ENCODE results near the gene ZSCAN30. TPM values are rescaled to one million over a fixed set of nuclear protein-coding genes. Genes with fewer than 3 reads are reported as not detected.

Gene ZSCAN30
- total RNA-seq, 4 donors from 2014 or later, result 5.5 to 18.1 (median 8.0) TPM

DNA sequence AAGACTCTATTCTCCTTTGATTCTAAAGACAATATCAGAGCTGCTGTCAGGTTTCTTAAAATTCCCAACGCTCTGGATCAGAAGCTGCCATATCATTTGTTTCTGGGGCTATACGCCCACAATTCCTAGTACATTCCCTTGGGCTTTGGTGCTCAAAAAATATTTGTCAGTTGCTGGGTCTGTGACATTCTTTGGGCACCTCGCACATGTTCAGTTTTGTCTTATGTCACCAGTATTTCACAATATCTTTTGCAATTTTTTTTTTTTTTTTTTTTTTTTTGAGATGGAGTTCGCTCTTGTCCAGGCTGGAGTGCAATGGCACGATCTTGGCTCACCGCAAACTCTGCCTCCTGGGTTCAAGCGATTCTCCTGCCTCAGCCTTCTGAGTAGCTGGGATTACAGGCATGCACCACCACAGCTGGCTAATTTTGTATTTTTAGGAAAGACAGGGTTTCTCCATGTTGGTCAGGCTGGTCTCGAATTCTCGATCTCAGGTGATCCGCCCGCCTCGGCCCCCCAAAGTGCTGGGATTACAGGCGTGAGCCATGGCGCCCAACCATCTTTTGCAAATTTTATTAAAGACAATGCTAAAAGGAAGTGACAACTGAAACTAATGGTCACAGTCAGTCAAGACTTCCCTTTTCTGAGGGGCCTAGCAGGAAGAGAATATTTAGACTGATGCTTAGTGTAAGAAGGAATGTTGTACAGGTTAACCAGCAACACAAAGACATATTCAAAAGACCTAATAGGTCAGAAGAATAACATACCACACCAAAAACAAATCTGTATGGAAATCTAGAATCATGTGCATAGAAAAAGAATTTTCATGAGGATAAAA, 42.4 kb downstream of the ZSCAN30 start:
- 93% methylated on average over 14 of the region's 14 CpGs for WGBS, 2 donors
- intact Hi-C loops (cut with DNase I; ENCODE audit: low total_unique reads), result loop anchor here (10.0 kb wide), 1 partner anchor 97 kb away; the partner anchor contains the start of gene ZNF24
- TF ChIP-seq, protein P1, sequence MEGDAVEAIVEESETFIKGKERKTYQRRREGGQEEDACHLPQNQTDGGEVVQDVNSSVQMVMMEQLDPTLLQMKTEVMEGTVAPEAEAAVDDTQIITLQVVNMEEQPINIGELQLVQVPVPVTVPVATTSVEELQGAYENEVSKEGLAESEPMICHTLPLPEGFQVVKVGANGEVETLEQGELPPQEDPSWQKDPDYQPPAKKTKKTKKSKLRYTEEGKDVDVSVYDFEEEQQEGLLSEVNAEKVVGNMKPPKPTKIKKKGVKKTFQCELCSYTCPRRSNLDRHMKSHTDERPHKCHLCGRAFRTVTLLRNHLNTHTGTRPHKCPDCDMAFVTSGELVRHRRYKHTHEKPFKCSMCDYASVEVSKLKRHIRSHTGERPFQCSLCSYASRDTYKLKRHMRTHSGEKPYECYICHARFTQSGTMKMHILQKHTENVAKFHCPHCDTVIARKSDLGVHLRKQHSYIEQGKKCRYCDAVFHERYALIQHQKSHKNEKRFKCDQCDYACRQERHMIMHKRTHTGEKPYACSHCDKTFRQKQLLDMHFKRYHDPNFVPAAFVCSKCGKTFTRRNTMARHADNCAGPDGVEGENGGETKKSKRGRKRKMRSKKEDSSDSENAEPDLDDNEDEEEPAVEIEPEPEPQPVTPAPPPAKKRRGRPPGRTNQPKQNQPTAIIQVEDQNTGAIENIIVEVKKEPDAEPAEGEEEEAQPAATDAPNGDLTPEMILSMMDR (IDR thresholded peaks at IDR 0.05), result no peak
- no peak for TF ChIP-seq POLR2A (IDR thresholded peaks at IDR 0.05)
- H3K4me3 ChIP-seq (ENCODE audit: low read depth, poor library complexity, severe bottlenecking), result no peak overlapping the region
- no peak for DNase-seq (ENCODE audit: low spot score in 2 of 2)

DNA sequence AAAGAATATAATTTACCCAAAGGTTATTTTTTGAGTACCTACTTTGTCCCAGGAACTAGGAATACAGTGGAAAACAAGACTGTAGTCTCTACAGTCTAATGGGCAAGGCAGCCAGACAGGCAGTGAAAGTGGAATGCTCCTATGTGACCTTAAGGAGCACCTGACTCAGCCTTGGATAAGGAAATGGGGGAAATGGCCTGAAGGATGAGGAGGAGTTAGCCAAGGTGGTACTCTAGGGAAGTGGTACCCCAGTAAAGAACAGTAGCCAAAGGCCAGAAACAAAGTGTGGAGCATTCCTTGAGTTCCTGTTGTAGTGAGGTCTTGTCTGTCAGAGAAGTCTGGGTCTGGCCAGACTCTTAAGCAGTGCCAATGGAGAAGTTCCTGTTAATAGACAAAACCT, 43.2 kb downstream of the ZSCAN30 start:
- no peak overlapping the region for H3K4me3 ChIP-seq (ENCODE audit: low read depth, poor library complexity, severe bottlenecking)
- no peak for DNase-seq (ENCODE audit: low spot score in 2 of 2)
- intact Hi-C loops (cut with DNase I; ENCODE audit: low total_unique reads), result loop anchor here (10.0 kb wide), 1 partner anchor 98 kb away; the partner anchor contains the start of gene ZNF24
- TF ChIP-seq POLR2A (IDR thresholded peaks at IDR 0.05), result no peak
- TF ChIP-seq, protein P1 (IDR thresholded peaks at IDR 0.05), result no peak

DNA sequence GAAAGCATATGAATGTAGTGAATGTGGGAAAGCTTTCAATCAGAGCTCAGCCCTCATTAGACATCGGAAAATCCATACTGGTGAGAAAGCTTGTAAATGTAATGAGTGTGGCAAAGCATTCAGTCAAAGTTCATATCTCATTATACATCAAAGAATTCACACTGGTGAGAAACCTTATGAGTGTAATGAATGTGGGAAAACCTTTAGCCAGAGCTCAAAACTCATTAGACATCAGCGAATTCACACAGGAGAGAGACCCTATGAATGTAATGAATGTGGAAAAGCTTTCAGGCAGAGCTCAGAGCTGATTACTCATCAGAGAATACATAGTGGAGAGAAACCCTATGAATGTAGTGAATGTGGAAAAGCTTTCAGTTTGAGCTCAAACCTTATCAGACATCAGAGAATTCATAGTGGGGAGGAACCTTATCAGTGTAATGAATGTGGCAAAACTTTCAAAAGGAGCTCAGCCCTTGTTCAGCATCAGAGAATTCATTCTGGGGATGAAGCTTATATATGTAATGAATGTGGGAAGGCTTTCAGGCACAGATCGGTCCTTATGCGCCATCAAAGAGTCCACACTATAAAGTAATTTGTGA, 44.2 kb downstream of the ZSCAN30 start:
- H3K4me3 ChIP-seq (ENCODE audit: low read depth, poor library complexity, severe bottlenecking), result no peak overlapping the region
- TF ChIP-seq, protein P1 (IDR thresholded peaks at IDR 0.05), result no peak
- TF ChIP-seq POLR2A (IDR thresholded peaks at IDR 0.05), result no peak
- intact Hi-C loops (cut with DNase I; ENCODE audit: low total_unique reads), result loop anchor here (10.0 kb wide), 1 partner anchor 99 kb away; the partner anchor contains the start of gene ZNF24
- 93 to 94% methylated on average over 4 of the region's 4 CpGs for WGBS, 2 donors
- no peak for DNase-seq (ENCODE audit: low spot score in 2 of 2)

GRCh38 chr18:35244671-35245070, 45.4 kb downstream of the ZSCAN30 start:
- no peak for DNase-seq (ENCODE audit: low spot score in 2 of 2)
- intact Hi-C loops (cut with DNase I; ENCODE audit: low total_unique reads), result loop anchor here (10.0 kb wide), 1 partner anchor 100 kb away; the partner anchor contains the start of gene ZNF24
- TF ChIP-seq POLR2A (IDR thresholded peaks at IDR 0.05), result no peak
- TF ChIP-seq, protein P1 (IDR thresholded peaks at IDR 0.05), result no peak
- H3K4me3 ChIP-seq (ENCODE audit: low read depth, poor library complexity, severe bottlenecking), result no peak overlapping the region
- WGBS, 2 donors, result 96% methylated on average over 4 of the region's 4 CpGs

DNA sequence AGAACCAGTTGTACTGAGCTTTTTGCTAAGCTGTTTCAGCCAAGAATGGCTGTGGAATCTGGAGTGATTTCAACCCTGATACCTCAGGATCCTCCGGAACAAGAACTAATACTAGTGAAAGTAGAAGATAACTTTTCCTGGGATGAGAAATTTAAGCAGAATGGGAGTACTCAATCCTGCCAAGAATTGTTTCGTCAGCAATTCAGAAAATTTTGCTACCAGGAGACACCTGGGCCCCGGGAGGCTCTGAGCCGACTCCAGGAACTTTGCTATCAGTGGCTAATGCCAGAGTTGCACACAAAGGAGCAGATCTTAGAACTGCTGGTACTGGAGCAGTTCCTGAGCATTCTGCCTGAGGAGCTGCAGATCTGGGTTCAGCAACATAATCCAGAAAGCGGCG, 47.6 kb downstream of the ZSCAN30 start:
- intact Hi-C loops (cut with DNase I; ENCODE audit: low total_unique reads), result loop anchor here (10.0 kb wide), 1 partner anchor 102 kb away; the partner anchor contains the start of gene ZNF24
- TF ChIP-seq, protein P1 (IDR thresholded peaks at IDR 0.05), result no peak
- TF ChIP-seq POLR2A (IDR thresholded peaks at IDR 0.05), result no peak
- no peak overlapping the region for H3K4me3 ChIP-seq (ENCODE audit: low read depth, poor library complexity, severe bottlenecking)
- DNase-seq (ENCODE audit: low spot score in 2 of 2), result no peak
- WGBS, 2 donors, result 90 to 94% methylated on average over 6 of the region's 6 CpGs
